Stomach (tissue), 9 donors: ENCODE results near the gene HEXB. TPM values are rescaled to one million over a fixed set of nuclear protein-coding genes. Genes with fewer than 3 reads are reported as not detected.
A peak's percentile ranks its signal among the peaks of the same experiment; 100 is the strongest.

Experiments
- DNase-seq, 2 donors: peaks; one replicate each; pipeline versions ENCODE4 v3.0.0 to v3.0.0-alpha.2; 2013 to 2019
- H3K27ac ChIP-seq, 5 donors: fragments of 200-600 bp in 4 of 5; sonication (generic) in 4 of 5; one replicate each; pipeline ENCODE4 v1.5.1; 2013 to 2019; ENCODE audit warnings: mild to moderate bottlenecking in 1 of 5, moderate library complexity in 1 of 5
- H3K27me3 ChIP-seq, 3 donors: fragments of 200-600 bp; sonication (generic); one replicate each; pipeline ENCODE4 v1.5.1; 2017 to 2019; ENCODE audit warnings: mixed run types in 1 of 3
- H3K36me3 ChIP-seq, 4 donors: fragments of 200-600 bp; sonication (generic); 1 replicate in 3 of 4; 2 replicates in 1 of 4; pipeline ENCODE4 v1.5.1; 2016 to 2019
- H3K4me1 ChIP-seq, 4 donors: fragments of 200-600 bp; sonication (generic); one replicate each; pipeline ENCODE4 v1.5.1; 2016 to 2019
- H3K4me3 ChIP-seq, 4 donors: fragments of 200-600 bp; sonication (generic) in 3 of 4; one replicate each; pipeline ENCODE4 v1.5.1; 2016 to 2019; ENCODE audit warnings: mild to moderate bottlenecking in 1 of 4
- H3K9me3 ChIP-seq, 4 donors: fragments of 200-600 bp; sonication (generic); one replicate each; pipeline ENCODE4 v1.5.1; 2016 to 2019
- EP300 ChIP-seq: sonication (generic); formaldehyde crosslinking; IDR thresholded peaks from one replicate; pipeline ENCODE4 v1.6.1; 2017; ENCODE audit warnings: antibody characterized with exemption
- POLR2A ChIP-seq, 4 donors: fragments of 450-650 bp; IDR thresholded peaks; one replicate each; pipeline ENCODE4 v1.6.1; 2016; ENCODE audit warnings: antibody characterized with exemption in 4 of 4, control low read depth in 2 of 4, mild to moderate bottlenecking in 1 of 4, moderate library complexity in 1 of 4
- POLR2AphosphoS5 ChIP-seq, 3 donors: sonication (generic); formaldehyde crosslinking; IDR thresholded peaks; one replicate each; pipeline ENCODE4 v1.6.1; 2016; ENCODE audit warnings: antibody characterized with exemption in 3 of 3
- WGBS, 5 donors: extraction: QIAGEN DNeasy Blood & Tissue Kit in 3 of 5; methylation state at CpG; one replicate each; pipeline versions ENCODE4 v1.1.5 to v1.1.7; 2013 to 2018; 5-methylcytosine and 5-hydroxymethylcytosine counted together
- intact Hi-C: fragments of 100-400 bp; cut with DNase I; formaldehyde crosslinking; loops from one replicate; pipeline ENCODE4 v1.15.1; 2023; ENCODE audit warnings: low total_unique reads
- polyA plus RNA-seq, 3 donors: library from polyadenylated mRNA; stranded (reverse); fragments of 200-250 nt; gene quantifications; one replicate each; pipeline ENCODE4 v1.2.3, GENCODE V29; 2013
- total RNA-seq, 5 donors: library from RNA; depleted of rRNA; stranded (reverse); fragments of >200 nt; gene quantifications; one replicate each; pipeline versions ENCODE4 v1.1.0 to v1.2.3, GENCODE V29; 2014 to 2016
- TF ChIP-seq, protein P1 (sequence below), 7 experiments: fragments of 450-650 bp in 4 of 7; fragments of 200-600 bp in 3 of 7; sonication (generic) in 3 of 7; IDR thresholded peaks; one replicate each; pipeline ENCODE4 v1.5.1; 2016 to 2019; ENCODE audit warnings: antibody characterized with exemption in 7 of 7, control low read depth in 2 of 7, mild to moderate bottlenecking in 1 of 7
- donor health status: healthy with polysubstance abuse.
- donor health status: Bipolar disorder and iron deficiency.
- donor health status: healthy.

The HEXB gene
- total and polyA plus RNA-seq, 8 donors: 25.7 to 664 (median 78.1) TPM

DNA sequence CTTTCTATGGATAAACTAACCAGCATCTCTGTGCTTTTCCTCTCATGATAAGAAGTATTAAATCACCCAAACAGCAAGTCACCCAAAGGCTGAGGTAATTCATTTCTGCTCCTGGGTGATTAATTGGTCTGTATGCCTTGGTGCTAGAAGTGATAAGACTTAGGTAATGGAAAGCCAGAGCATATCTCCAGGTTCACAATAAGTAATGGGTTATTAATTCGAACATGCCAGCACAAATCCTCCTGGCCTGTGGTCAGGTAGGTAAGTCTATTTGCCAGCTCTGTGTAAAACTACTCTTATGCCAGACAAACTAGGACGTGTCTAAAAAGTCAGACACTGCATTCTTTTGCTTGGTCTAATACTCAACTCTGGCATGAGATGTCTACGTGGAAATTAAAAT is 33.3 kb upstream of the HEXB start:
- intact Hi-C loops: no loop called here
- H3K27ac ChIP-seq: peak overlapping the region in 3 of 5 donors; percentile 39 to 40 (median 40)
- peak; percentile 39 to 70 for DNase-seq
- 23 to 56% (median 43%) methylated on average over 3 of the region's 3 CpGs for WGBS, 5 donors
- no peaks in the 10 kb centered on the region for H3K9me3 ChIP-seq
- peaks cover 0 to 34% (median 10%) of the 10 kb centered on the region in 4 donors for H3K4me1 ChIP-seq
- H3K4me3 ChIP-seq: no peak overlapping the region
- H3K27me3 ChIP-seq: no peaks in the 10 kb centered on the region
- H3K36me3 ChIP-seq: no peaks in the 10 kb centered on the region
- TF ChIP-seq POLR2AphosphoS5 (IDR thresholded peaks at IDR 0.05) (peak in 2 of 3 donors; percentile 10 to 72), EP300 (no peak), POLR2A (IDR thresholded peaks at IDR 0.05) (no peak)
- TF ChIP-seq, protein P1, sequence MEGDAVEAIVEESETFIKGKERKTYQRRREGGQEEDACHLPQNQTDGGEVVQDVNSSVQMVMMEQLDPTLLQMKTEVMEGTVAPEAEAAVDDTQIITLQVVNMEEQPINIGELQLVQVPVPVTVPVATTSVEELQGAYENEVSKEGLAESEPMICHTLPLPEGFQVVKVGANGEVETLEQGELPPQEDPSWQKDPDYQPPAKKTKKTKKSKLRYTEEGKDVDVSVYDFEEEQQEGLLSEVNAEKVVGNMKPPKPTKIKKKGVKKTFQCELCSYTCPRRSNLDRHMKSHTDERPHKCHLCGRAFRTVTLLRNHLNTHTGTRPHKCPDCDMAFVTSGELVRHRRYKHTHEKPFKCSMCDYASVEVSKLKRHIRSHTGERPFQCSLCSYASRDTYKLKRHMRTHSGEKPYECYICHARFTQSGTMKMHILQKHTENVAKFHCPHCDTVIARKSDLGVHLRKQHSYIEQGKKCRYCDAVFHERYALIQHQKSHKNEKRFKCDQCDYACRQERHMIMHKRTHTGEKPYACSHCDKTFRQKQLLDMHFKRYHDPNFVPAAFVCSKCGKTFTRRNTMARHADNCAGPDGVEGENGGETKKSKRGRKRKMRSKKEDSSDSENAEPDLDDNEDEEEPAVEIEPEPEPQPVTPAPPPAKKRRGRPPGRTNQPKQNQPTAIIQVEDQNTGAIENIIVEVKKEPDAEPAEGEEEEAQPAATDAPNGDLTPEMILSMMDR (IDR thresholded peaks at IDR 0.05): no peak

DNA sequence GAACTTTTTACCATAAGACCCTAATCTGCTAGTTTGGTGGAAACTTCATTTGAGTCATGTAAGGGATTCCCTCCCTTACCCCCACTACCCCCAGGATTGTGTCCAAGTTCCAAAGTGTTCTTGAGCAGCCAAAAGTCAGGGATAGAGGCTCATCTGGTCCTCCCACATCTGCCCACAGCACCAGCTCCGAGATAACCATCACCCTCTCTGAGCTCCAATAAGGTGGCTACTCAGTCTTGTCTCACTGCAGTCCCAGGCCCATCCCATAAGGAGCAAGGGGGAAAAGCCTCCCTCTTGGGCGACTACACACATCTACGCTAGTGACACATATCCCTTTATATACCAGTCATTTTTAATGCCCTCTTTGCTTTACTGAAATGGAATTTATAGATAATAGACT is 32.5 kb upstream of the HEXB start:
- H3K27ac ChIP-seq: no peak overlapping the region
- no peak for TF ChIP-seq POLR2A (IDR thresholded peaks at IDR 0.05)
- TF ChIP-seq, protein P1 (IDR thresholded peaks at IDR 0.05): no peak
- TF ChIP-seq EP300: no peak
- no peak for TF ChIP-seq POLR2AphosphoS5 (IDR thresholded peaks at IDR 0.05)
- intact Hi-C loops: no loop called here
- no peaks in the 10 kb centered on the region for H3K9me3 ChIP-seq
- H3K4me3 ChIP-seq: no peak overlapping the region
- 83 to 93% (median 92%) methylated on average over 3 of the region's 3 CpGs for WGBS, 5 donors
- no peaks in the 10 kb centered on the region for H3K27me3 ChIP-seq
- DNase-seq: no peak
- no peaks in the 10 kb centered on the region for H3K36me3 ChIP-seq
- H3K4me1 ChIP-seq: peaks cover 0 to 34% (median 10%) of the 10 kb centered on the region in 4 donors

DNA sequence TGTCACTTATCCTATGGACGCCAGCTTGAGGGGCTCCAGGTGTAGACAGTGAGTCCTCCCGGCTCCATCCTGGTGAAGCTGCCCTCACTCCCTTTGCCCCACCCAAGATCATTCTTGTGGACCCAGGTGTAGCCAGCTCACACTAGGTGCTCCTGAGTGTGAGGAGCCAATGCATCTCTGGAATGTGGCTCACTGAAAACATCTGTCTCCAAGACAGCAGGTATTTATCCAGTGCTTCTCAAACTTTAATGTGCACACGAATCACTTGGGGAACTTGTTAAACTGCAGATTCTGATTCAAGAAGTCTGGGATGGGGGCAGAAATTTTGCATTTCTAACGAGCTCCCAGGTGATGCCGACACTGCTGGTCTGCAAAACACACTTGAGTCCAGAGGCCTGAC is 31.0 kb upstream of the HEXB start:
- H3K27ac ChIP-seq: no peak overlapping the region
- no peak for DNase-seq
- no peak overlapping the region for H3K4me3 ChIP-seq
- no peaks in the 10 kb centered on the region for H3K9me3 ChIP-seq
- H3K27me3 ChIP-seq: no peaks in the 10 kb centered on the region
- no peaks in the 10 kb centered on the region for H3K36me3 ChIP-seq
- TF ChIP-seq POLR2A (IDR thresholded peaks at IDR 0.05): no peak
- TF ChIP-seq, protein P1 (IDR thresholded peaks at IDR 0.05): no peak
- TF ChIP-seq EP300: no peak
- TF ChIP-seq POLR2AphosphoS5 (IDR thresholded peaks at IDR 0.05): no peak
- WGBS, 5 donors: 83 to 93% (median 90%) methylated on average over 4 to 5 of the region's 5 CpGs
- H3K4me1 ChIP-seq: peaks cover 0 to 23% (median 6%) of the 10 kb centered on the region in 4 donors
- intact Hi-C loops: no loop called here

DNA sequence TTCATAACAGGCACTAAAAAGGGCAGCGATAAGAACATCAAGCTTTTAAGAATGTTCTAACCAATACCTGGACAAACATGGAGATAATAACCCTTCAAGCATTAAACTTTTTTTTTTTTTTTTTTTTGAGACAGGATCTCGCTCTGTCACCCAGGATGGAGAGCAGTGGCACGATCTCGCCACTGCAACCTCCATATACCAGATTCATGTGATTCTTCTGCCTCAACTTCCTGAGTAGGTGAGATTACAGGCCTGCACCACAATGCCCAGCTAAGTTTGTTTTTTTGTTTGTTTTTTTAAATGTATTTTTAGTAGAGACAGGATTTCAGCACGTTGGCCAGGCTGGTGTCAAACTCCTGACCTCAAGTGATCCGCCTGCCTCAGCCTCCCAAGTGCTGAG is 29.8 kb upstream of the HEXB start:
- TF ChIP-seq, protein P1 (IDR thresholded peaks at IDR 0.05): no peak
- TF ChIP-seq EP300: no peak
- peaks cover 0 to 11% (median under 1%) of the 10 kb centered on the region in 4 donors for H3K4me1 ChIP-seq
- no peak overlapping the region for H3K4me3 ChIP-seq
- H3K36me3 ChIP-seq: no peaks in the 10 kb centered on the region
- WGBS, 5 donors: 82 to 88% (median 86%) methylated on average over 6 of the region's 6 CpGs
- H3K27me3 ChIP-seq: no peaks in the 10 kb centered on the region
- intact Hi-C loops: no loop called here
- DNase-seq: no peak
- no peaks in the 10 kb centered on the region for H3K9me3 ChIP-seq
- H3K27ac ChIP-seq: no peak overlapping the region
